PC-9 (cell line): ENCODE data around the gene COL15A1. TPM values are rescaled to one million over a fixed set of nuclear protein-coding genes. Genes with fewer than 3 reads are reported as not detected.
A peak's percentile ranks its signal among the peaks of the same experiment; 100 is the strongest.

Experiments used
- BruUV-seq: library from RNA; stranded (reverse); fragments of 400-500 nt; replicated peaks from 2 replicates; lab custom pipeline; 2021; lab: Mats Ljungman, UMichigan
- CTCF ChIA-PET: fragments of 300-600 bp; sonication (Branson Sonifier 250); formaldehyde crosslinking; loops from one replicate; lab custom pipeline; 2022; ENCODE audit warnings: antibody characterized with exemption; lab: Charles Lee
- POLR2A ChIA-PET: fragments of 300-600 bp; sonication (Branson Sonifier 250); formaldehyde crosslinking; loops from one replicate; lab custom pipeline; 2022; ENCODE audit warnings: antibody characterized with exemption; ENCODE audit not compliant: unreplicated experiment; lab: Charles Lee
- DNase-seq, 2 experiments: peaks; one replicate each; pipeline versions ENCODE4 v3.0.0 to v3.0.0-alpha.2; 2015 to 2022; ENCODE audit warnings: mixed read lengths in 1 of 2
- H2AFZ ChIP-seq: fragments of 200-600 bp; sonication (generic); 2 replicates; pipeline ENCODE4 v1.8.1; 2017; ENCODE audit warnings: antibody characterized with exemption
- H3F3A ChIP-seq: fragments of 200-600 bp; sonication (generic); 2 replicates; pipeline ENCODE4 v1.8.1; 2017; ENCODE audit warnings: antibody characterized with exemption, mild to moderate bottlenecking, low read depth; ENCODE audit not compliant: insufficient read depth
- H3K27ac ChIP-seq: fragments of 200-600 bp; sonication (generic); 2 replicates; pipeline ENCODE4 v1.6.1; 2016; ENCODE audit warnings: mixed run types
- H3K27me3 ChIP-seq: fragments of 200-600 bp; sonication (generic); 2 replicates; pipeline ENCODE4 v1.6.1; 2016; ENCODE audit warnings: low read depth, mixed run types; ENCODE audit not compliant: insufficient read depth
- H3K36me3 ChIP-seq: fragments of 200-600 bp; sonication (generic); 2 replicates; pipeline ENCODE4 v1.6.1; 2016; ENCODE audit warnings: low read depth, mixed run types
- H3K4me1 ChIP-seq: fragments of 200-600 bp; sonication (generic); replicated peaks from 2 replicates; pipeline ENCODE4 v1.6.1; 2016; ENCODE audit warnings: mixed run types; ENCODE audit not compliant: insufficient read depth
- H3K4me2 ChIP-seq: fragments of 200-600 bp; sonication (generic); 2 replicates; pipeline ENCODE4 v1.6.1; 2017; ENCODE audit warnings: mixed run types
- H3K4me3 ChIP-seq: fragments of 200-600 bp; sonication (generic); 2 replicates; pipeline ENCODE4 v1.6.1; 2016; ENCODE audit warnings: mixed run types
- H3K79me2 ChIP-seq: fragments of 200-600 bp; sonication (generic); 2 replicates; pipeline ENCODE4 v1.6.1; 2017; ENCODE audit warnings: low read depth, mixed run types
- H3K9me2 ChIP-seq: fragments of 200-600 bp; sonication (generic); 2 replicates; pipeline ENCODE4 v1.8.1; 2017; ENCODE audit warnings: mild to moderate bottlenecking; ENCODE audit not compliant: insufficient read depth
- H3K9me3 ChIP-seq: fragments of 200-600 bp; sonication (generic); 2 replicates; pipeline ENCODE4 v1.8.1; 2016; ENCODE audit warnings: low read depth; ENCODE audit not compliant: insufficient read depth
- H4K20me1 ChIP-seq: fragments of 200-600 bp; sonication (generic); 2 replicates; pipeline ENCODE4 v1.8.1; 2017; ENCODE audit not compliant: insufficient read depth
- CTCF ChIP-seq: fragments of 200-600 bp; sonication (generic); conservative IDR thresholded peaks from 2 replicates; pipeline ENCODE4 v1.6.1; 2017; ENCODE audit warnings: mixed run types, antibody characterized with exemption, mild to moderate bottlenecking, moderate library complexity
- EZH2 ChIP-seq: fragments of 200-600 bp; sonication (generic); IDR thresholded peaks from 2 replicates; pipeline ENCODE4 v1.8.0; 2017; ENCODE audit warnings: antibody characterized with exemption, low read depth
- intact Hi-C: fragments of 100-400 bp; cut with micrococcal nuclease; formaldehyde crosslinking; loops from one replicate; pipeline ENCODE4 v1.10.0; 2022; ENCODE audit not compliant: unreplicated experiment
- total RNA-seq: library from RNA; stranded (reverse); gene quantifications from 2 replicates; pipeline ENCODE4 v1.2.3, GENCODE V29; 2021

The COL15A1 gene
- total RNA-seq, 1 experiment from 2014 or later: not detected

GRCh38 chr9:99040251-99040900, 96.7 kb downstream of the COL15A1 start:
- H3K79me2 ChIP-seq: no peaks in the 10 kb centered on the region
- 0 out of 2 replicates have a peak overlapping the region, but pooled peaks have one; percentile 20 for H3K4me2 ChIP-seq
- H3F3A ChIP-seq: no peaks in the 10 kb centered on the region
- no peak overlapping the region for H2AFZ ChIP-seq
- no peak overlapping the region for H3K27ac ChIP-seq
- no peak for DNase-seq
- H4K20me1 ChIP-seq: no peaks in the 10 kb centered on the region
- no peaks in the 10 kb centered on the region for H3K9me3 ChIP-seq
- BruUV-seq: no TSS peak
- no peak for TF ChIP-seq CTCF
- no peak for TF ChIP-seq EZH2
- H3K36me3 ChIP-seq: no peaks in the 10 kb centered on the region
- H3K27me3 ChIP-seq: no peaks in the 10 kb centered on the region
- peaks cover 18% of the 10 kb centered on the region for H3K4me1 ChIP-seq
- ChIA-PET POLR2A (no interaction called here), CTCF (no interaction called here)
- no peak overlapping the region for H3K4me3 ChIP-seq
- H3K9me2 ChIP-seq: no peaks in the 10 kb centered on the region
- intact Hi-C loops: no loop called here

GRCh38 chr9:99040911-99041582, 97.3 kb downstream of the COL15A1 start:
- no peaks in the 10 kb centered on the region for H3K27me3 ChIP-seq
- no peaks in the 10 kb centered on the region for H3F3A ChIP-seq
- H3K9me3 ChIP-seq: no peaks in the 10 kb centered on the region
- peak overlapping the region; percentile 20; the same call in 1 of the 2 replicates for H3K4me2 ChIP-seq
- ChIA-PET POLR2A (no interaction called here), CTCF (no interaction called here)
- H3K27ac ChIP-seq: no peak overlapping the region
- no peak for TF ChIP-seq EZH2
- TF ChIP-seq CTCF: no peak
- no peaks in the 10 kb centered on the region for H3K79me2 ChIP-seq
- no peaks in the 10 kb centered on the region for H3K9me2 ChIP-seq
- no peak overlapping the region for H2AFZ ChIP-seq
- peaks cover 18% of the 10 kb centered on the region for H3K4me1 ChIP-seq
- intact Hi-C loops: no loop called here
- H3K36me3 ChIP-seq: no peaks in the 10 kb centered on the region
- BruUV-seq: no TSS peak
- peak in 1 of 2 experiments; percentile 59 for DNase-seq
- H4K20me1 ChIP-seq: no peaks in the 10 kb centered on the region
- H3K4me3 ChIP-seq: no peak overlapping the region

GRCh38 chr9:99041618-99042017, 97.9 kb downstream of the COL15A1 start:
- H3K79me2 ChIP-seq: no peaks in the 10 kb centered on the region
- no peaks in the 10 kb centered on the region for H3K27me3 ChIP-seq
- intact Hi-C loops: no loop called here
- no peak overlapping the region for H3K27ac ChIP-seq
- no TSS peak for BruUV-seq
- H4K20me1 ChIP-seq: no peaks in the 10 kb centered on the region
- POLR2A ChIA-PET: no interaction called here
- TF ChIP-seq EZH2 (no peak), CTCF (no peak)
- no peak overlapping the region for H2AFZ ChIP-seq
- H3K9me3 ChIP-seq: no peaks in the 10 kb centered on the region
- no peaks in the 10 kb centered on the region for H3K9me2 ChIP-seq
- no peaks in the 10 kb centered on the region for H3F3A ChIP-seq
- H3K36me3 ChIP-seq: no peaks in the 10 kb centered on the region
- peaks cover 18% of the 10 kb centered on the region for H3K4me1 ChIP-seq
- H3K4me2 ChIP-seq: no peak overlapping the region
- CTCF ChIA-PET: no interaction called here
- H3K4me3 ChIP-seq: no peak overlapping the region
- DNase-seq: no peak
